GF-D8 (cell line): Measurements from ENCODE around the gene PLS3.

Experiments
- DNase-seq: peaks from one replicate; lab custom pipeline; 2025; lab: John Stamatoyannopoulos, UW

The PLS3 gene

DNA sequence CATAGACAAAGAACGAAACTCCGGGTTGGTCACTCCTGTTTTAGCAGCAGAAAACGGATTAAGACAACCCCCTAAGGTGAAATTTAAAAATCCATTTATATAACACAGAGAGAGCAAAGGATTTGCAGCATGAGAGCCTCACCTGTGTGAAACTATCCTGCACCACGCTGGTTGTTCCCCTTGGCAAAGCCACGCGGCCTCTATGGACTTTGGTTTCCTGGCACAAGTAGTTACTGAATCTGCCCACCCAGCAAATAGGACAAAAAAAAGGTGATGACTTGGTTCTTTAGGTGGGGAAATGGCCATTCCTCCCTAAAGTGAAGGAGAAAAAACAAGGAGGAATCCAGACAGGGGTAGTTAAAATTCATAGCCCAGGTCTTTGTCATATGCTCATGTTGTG, 133.1 kb downstream of the PLS3 start:
- no peak for DNase-seq

DNA sequence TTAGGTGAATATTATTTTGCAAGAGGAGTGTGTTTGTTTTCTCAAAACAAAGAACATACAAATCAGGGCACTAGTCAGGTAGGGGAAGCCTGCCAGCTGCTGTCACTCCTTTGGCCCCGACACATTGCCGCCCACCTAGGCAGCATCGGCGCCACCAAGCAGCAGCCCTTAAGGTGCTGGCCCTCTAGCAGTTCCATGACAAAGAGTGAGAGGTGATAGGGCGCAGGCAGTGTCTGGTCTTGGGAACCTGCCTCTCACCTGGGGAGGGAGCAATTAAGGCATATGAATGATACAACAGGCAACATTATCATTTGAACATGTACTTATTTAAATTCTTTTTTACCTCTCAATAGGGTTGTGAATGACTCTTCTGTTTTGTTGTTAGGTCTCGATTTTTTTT, 135.1 kb downstream of the PLS3 start:
- DNase-seq: no peak

DNA sequence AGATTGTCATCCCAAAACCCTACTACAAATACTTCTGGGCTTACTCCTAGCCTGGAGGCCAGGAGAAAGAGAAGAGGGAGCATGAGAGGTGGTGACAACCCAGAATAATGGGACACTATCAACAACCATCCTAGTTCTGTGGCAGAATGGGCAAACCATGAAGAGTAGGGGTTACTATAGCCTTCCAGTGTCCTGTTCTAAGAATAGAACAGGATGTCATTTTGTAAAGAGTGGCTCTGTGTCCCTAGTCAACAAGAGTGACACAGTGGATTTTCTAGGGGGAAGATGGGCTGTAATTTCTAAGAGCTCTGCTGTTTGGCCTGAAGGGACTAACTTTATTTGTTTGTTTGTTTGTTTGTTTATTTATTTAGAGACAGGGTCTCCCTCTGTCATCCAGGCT, 136.0 kb downstream of the PLS3 start:
- no peak for DNase-seq

- no peak for DNase-seq
Observed at GRCh38 chrX:115697806-115698205, 136.8 kb downstream of the PLS3 start.
